NCI-H1694 (cell line): ENCODE measurements around the gene ST3GAL3.

Experiments
- DNase-seq: peaks from one replicate; lab custom pipeline; 2025; lab: John Stamatoyannopoulos, UW

ST3GAL3 gene

DNA sequence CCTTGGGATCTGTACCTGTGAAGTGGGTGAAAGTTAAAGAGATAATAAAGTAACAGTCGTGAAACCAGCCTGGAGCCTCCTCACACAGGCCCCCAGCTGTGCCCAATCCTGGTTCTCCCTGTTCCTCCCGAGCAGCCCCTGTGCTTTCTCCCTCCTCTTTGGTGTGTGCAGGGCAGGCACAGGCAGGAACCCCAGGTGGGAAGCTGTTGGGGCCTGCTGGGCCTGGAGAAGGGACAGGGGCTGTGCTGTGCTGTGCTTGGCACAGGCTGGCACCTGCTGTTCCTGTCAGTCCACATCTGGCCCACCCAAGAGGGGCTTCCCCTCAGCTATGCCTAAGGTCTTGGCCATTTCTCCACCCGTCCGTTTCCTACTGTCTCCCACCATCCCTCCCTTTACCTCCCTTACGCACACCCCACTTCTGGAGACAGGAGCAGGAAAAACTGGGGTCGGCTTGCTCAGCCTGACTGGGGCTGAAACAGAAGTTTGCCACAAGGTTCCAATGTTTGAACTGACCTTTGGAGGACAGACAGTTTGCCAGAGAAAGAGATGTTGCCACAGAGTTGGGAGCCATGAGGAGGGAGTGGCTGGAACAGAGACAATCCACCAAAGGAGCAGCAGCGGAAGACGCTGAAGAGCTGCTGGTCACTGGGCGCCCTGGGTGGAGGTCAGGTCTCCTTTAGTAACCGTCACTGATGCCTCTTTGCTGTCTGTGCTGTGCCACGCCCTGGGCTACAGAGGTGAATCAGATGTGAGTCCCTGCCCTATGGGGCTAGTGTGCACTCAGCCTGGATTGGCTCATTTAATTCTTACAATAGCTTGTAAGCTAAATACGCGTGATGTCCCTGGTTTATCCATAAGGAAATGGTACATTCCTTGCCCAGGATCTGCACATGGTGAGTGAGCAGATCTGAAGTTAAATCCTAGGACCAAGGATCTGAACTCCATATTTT, 207.5 kb downstream of the ST3GAL3 start:
- DNase-seq, result no peak

DNA sequence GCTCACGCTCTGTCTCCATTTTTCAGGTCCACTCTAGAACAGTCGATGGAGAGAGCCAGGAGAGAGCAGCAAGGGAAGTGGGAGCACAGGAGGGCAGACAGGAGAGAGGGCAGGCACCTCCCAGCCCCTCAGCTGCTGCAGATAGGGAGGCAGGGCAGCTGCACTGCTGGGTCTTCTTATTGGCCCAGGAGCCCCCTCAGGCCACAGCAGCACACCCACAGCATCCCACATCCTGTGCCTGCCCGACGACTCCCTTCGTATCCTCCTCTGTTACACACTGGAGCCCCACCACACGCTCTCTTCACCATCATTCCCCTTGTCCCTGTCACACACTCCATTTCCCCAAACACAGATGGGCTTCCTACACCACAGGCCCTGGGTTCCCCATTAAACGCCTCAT, 212.6 kb downstream of the ST3GAL3 start:
- no peak for DNase-seq

DNA sequence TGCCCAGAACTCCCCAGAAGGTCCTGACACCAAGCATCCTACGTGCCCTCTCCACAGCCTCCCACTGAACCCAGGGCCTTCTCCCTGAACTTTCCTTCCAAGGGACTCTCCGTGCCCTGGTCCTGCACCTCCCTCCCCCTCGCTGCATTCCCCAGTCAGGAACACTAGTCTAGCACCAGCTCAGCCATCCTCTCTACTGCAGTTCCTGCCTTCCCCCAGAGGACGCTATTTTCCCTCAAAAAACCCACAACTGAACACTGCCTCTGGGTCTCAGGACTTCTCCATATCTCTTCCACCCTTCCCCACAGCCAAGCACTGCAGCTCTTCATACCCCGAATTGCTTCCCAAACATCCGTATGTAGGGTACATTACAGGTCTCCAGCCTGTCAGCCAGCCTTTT, 213.7 kb downstream of the ST3GAL3 start:
- DNase-seq, result no peak

DNA sequence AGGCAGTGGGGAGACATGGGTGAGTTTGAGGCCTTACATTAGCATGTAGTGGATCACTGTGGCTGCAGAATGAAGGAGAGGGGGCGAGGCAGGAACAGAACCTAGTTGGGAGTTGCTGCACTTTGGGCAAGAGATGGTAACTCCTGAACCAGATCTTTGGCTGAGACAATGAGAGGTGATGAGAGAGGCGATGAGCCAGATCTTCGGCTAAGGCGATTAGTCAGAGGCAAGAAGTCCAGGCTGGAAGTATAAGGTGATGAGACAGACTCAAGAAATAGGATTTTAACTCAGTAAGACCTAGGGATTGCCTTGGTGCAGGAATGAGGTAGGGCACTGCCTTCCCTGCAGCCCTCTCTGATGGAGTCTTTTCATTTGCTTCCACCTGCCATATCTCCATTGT, 217.2 kb downstream of the ST3GAL3 start:
- no peak for DNase-seq

DNA sequence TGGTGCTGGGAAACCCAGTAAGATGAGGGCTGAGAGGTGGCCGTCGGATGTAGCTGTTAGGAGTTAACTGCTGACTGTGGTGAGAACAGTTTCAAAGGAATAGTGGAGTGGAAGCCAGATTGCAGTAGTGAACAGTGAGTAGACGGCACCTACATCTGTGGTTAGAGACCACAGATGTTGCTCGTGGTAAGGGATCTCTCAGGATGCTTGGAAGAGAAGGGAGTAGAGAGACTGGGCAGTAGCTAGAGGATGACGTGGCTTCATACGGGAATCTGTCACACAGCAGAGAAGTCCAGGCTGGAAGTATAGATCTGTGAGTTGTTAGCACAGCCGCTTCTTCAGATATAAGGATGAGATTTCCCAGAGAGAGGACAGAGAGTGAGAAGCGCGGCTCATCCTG, 218.5 kb downstream of the ST3GAL3 start:
- DNase-seq, result no peak

DNA sequence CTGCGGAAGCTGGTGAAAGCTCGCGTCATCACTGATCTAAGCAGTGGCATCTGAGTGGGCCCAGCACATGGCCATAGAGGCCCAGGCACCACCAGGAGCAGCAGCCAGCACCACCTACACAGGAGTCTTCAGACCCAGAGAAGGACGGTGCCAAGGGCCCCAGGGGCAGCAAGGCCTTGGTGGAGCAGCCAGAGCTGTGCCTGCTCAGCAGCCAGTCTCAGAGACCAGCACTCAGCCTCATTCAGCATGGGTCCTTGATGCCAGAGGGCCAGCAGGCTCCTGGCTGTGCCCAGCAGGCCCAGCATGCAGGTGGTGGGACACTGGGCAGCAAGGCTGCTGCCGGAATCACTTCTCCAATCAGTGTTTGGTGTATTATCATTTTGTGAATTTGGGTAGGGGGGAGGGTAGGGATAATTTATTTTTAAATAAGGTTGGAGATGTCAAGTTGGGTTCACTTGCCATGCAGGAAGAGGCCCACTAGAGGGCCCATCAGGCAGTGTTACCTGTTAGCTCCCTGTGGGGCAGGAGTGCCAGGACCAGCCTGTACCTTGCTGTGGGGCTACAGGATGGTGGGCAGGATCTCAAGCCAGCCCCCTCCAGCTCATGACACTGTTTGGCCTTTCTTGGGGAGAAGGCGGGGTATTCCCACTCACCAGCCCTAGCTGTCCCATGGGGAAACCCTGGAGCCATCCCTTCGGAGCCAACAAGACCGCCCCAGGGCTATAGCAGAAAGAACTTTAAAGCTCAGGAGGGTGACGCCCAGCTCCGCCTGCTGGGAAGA, 223.0 kb downstream of the ST3GAL3 start:
- DNase-seq, result no peak

DNA sequence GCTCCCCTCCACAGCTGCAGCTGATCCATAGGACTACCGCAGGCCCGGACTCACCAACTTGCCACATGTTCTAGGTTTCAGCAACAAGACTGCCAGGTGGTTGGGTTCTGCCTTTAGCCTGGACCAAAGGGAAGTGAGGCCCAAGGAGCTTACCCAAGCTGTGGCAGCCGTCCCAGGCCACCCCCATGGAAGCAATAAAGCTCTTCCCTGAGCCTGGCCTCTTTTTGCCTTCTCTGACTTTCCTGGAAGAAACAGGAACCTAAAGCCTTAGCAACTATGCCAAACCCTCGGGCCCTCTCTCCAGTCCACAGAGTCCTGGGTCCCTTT, 223.6 kb downstream of the ST3GAL3 start:
- no peak for DNase-seq

DNA sequence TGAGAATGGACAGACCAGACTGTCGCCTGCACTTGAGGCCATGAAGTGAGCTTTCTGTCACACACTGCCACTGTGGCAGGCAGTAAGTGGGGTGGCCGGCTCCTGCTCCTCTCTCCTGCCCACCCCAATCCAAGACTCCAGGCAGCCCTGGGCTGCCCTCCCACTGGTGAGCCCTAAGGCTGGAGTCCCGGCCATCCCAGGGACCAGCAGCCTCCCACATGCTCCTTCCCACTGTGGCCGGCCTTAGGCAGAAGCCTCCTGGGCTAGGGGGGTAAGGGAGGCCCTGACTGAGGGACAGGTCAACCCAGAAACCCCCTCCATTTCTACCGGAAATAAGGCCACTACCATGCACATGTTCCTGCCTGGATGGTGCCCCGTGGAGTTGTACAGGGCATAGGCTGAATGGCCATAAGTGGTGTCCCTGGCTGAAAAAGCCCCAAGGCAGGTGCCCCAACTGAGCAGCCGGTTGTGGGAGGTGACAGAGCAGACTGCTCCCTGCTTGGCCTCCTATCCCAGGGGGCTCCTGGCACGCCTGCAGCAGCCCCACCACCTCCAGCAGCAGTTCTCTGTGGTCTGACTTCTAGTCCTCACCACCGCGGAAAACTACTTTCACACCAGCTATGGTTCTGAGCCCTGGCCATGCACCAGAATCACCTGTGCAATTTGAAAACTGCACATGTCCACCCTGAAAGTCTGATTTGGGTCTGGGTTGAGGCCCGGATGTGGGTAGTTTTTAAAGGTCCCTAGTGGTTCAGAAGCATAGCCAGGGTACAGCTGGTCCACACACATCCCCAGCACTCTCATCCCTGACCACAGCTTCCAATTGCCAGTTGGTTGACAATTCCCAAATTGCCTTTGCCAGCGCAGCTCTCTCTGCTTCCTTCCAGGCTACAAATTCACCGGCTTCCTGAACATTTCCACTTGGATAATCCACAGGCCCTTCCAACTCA, 224.7 kb downstream of the ST3GAL3 start:
- no peak for DNase-seq

DNA sequence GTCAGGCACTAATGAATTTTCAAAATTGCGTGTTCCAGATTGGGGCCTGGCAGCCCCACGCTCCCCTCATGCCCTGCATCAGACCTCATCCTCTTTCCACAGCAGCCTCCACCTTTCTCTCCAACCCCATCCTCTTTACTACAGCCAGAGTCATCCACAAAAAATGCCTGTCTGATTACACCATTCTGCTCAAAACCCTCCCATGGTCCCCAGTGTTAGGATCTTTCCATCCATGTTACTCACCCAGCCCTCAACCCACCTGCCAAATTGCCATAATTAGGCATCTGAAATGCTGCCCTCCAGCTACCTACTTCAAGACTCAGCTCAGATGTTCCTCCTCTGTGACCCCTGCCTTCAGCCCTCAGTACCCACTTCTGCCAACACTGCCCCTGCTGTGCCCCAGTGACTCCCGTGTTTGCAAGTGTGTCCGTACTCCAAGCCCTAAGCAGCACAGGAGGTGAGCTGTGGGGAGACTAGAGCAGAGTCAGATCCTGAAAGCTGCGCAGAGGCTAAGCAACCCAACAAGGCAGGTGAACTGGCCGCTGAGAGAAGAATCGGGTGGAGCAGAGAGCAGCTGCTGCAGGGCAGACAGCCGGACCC, 225.6 kb downstream of the ST3GAL3 start:
- DNase-seq, result no peak

DNA sequence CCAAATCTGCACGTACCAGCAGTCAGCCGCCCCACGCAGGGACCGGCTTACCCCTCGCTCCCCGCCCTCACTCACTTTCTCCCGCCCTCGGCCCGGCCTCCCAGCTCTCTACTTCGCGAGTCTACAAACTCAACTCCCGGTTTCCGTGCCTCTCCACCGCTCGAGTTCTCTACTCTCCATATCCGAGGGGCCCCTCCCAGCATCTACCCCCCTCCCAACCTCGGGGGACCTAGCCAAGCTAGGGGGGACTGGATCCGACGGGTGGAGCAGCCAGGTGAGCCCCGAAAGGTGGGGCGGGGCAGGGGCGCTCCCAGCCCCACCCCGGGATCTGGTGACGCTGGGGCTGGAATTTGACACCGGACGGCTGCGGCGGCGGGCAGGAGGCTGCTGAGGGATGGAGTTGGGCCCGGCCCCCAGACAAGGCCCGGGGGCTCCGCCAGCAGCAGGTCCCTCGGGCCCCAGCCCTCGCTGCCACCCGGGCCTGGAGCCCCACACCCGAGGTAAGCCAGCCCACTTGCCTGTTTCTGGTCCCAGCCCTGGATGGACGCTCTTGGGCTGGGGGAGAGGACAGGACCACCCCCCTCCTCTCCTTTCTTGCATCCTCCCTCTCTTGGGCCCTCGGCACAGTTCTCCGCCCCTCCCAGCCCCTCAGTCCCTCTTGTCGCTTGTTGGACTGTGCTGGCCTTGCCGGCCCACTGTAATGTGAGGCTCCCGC, 226.2 kb downstream of the ST3GAL3 start, which contains the start of gene ARTN:
TSS of gene ARTN (plus strand) at position 416 of the 715 bp plus-strand sequence. CDS start 1,856 bp downstream, outside the sequence.
- no peak for DNase-seq

DNA sequence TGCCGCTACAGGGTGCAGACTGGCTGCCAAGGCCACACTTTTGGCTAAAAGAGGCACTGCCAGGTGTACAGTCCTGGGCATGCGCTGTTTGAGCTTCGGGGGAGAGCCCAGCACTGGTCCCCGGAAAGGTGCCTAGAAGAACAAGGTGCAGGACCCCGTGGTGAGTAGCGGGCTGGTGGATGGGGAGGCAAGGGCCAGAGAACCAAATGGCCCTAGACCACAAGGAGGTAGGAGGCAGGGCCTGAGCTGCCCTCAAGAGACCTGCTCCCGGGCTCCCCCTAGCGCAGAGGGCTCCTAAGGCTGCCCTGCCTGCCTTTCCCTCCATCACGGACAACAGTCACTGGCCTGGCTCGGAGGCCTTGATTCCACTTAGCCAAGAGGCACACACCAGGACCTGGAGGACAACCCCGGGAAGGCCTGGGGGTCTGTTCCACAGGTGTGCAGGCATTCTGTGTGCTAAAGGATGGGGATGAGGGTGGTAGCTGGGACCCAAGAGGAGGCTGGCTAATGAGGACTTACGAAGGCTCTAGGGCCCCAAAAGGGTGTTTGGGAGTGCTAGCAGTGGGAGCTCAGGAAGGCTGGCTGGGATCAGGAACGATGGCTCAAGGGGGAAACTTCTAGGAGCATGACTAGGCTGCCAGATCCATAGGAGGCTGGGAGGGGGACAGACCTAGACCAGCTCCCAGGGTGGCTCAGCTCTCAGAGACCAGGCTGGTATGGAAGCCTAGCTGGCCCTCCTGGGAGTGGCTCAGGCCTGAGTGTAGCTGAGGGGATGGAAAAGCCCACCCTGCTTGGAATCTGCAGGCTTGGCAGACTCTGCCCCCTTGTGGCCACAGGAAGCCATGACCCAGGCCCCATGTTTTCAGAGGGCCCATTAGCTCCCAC, 227.0 kb downstream of the ST3GAL3 start:
- peak; percentile 30 for DNase-seq

DNA sequence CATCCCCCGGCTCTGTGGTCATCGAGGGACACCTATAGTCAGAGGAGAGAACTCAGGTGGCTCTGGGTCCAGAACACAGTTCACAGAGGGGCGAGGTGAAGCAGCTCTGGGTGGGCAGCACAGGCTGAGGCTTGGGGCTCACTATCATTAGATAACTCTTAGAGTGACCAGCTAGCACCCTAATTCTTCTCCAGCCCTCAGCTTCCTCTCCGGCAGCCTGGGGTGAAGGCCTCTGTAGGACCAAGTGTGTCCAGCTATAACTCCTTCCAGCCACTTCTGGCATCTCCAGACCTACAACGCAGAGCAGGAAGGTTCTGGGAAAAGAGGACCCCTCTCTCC, 227.6 kb downstream of the ST3GAL3 start:
- DNase-seq, result no peak

DNA sequence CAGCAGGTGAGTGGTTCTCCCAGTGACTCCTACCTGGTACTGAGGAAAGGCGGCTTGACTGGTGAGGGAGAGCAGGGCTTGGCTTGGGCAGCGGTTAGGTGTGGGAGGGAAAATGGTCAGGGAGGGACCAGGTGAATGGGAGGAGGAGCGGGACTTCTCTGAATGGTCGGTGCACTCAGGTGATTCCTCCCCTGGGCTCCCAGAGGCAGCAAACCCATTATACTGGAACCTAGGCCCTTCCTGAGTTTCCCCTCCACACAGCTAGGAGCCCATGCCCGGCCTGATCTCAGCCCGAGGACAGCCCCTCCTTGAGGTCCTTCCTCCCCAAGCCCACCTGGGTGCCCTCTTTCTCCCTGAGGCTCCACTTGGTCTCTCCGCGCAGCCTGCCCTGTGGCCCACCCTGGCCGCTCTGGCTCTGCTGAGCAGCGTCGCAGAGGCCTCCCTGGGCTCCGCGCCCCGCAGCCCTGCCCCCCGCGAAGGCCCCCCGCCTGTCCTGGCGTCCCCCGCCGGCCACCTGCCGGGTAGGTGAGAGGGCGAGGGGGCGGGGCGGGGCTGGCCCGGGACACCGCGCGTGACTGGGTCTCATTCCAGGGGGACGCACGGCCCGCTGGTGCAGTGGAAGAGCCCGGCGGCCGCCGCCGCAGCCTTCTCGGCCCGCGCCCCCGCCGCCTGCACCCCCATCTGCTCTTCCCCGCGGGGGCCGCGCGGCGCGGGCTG, 228.5 kb downstream of the ST3GAL3 start:
- DNase-seq, result no peak

DNA sequence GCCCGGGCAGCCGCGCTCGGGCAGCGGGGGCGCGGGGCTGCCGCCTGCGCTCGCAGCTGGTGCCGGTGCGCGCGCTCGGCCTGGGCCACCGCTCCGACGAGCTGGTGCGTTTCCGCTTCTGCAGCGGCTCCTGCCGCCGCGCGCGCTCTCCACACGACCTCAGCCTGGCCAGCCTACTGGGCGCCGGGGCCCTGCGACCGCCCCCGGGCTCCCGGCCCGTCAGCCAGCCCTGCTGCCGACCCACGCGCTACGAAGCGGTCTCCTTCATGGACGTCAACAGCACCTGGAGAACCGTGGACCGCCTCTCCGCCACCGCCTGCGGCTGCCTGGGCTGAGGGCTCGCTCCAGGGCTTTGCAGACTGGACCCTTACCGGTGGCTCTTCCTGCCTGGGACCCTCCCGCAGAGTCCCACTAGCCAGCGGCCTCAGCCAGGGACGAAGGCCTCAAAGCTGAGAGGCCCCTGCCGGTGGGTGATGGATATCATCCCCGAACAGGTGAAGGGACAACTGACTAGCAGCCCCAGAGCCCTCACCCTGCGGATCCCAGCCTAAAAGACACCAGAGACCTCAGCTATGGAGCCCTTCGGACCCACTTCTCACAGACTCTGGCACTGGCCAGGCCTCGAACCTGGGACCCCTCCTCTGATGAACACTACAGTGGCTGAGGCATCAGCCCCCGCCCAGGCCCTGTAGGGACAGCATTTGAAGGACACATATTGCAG, 229.3 kb downstream of the ST3GAL3 start:
- DNase-seq, result no peak

DNA sequence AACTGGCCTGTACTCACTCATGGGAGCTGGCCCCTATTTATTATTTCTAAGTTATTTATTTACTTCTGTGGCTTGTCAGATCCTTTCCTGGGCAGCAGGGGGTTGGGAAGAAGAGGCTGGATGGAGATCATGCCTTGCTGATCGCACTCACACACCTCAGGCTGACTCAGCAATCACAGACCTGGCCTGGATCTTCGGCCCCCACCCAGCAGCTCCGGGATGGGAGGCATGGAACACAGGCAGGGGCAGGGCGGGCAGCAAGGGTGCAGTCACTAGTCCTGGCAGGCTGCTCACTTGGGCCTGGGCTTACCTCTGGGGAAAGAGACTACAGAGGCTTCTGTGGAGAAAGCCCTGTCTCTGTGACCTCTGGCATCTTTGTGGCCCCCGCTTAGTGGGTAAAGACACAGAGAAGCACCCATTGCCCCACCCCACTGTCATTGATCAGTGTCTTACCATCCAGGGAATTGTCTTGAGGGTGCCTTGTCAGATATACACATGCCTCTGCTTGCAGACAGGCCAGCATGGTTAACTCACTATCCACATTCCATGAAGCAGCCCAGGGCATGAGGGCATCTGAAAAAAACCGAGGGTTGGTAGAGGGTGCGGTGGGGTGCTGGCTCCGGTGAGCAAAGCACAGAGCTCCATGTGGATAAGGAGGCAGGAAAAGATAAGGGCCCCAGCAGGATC, 230.0 kb downstream of the ST3GAL3 start:
- DNase-seq, result no peak

DNA sequence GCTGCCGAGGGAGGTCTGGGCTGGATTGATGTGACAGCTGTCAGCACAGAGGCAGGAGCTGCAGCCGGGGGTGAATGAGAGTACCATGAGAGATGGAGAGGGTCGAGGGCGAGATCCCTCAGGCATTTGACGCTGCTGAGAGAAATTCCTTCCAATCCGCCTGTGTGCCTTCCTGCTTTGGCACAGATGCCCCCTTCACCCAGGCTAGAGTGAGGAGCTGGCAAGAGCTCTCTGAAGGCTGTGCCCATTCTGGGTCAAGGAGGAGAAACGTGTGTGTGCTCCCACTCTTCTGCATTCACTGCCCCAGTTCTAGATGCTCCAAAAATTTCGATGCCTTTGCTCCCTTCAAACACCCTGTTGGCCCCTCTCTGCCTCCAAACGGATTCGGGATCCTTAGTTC, 231.0 kb downstream of the ST3GAL3 start:
- no peak for DNase-seq

DNA sequence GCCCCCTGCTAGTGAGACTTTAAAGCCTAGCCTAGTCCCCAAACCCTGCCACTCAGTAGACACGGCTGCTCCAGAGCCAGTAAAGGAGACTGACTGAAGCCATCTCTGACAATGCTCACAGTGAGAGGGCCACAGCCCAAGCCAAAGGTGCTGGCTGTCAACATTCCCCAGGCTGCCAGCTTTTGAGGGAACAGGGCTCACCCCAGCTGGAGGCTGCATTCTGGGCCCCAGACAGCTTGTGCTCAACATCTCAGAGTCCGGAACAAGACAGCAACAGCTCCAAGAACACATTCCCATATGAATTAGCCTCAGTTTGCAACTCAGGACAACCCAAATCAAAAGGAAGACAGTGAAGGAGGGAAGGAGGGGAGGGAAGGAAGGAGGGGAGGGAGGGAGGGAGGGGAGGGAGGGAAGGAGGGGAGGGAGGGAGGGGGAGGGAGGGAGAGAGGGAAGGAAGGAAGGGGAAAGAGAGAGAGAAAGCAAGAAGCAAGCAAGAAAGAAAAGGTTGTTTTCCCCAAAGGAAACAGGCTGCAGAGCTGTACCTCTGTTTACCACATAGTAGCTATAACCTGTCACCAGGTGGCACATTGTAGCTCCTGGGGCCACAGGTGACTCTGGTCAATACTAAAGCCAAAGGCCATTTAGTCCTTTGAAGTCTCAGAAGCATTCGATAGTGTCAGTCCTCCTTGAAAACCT, 231.7 kb downstream of the ST3GAL3 start:
- DNase-seq, result no peak

DNA sequence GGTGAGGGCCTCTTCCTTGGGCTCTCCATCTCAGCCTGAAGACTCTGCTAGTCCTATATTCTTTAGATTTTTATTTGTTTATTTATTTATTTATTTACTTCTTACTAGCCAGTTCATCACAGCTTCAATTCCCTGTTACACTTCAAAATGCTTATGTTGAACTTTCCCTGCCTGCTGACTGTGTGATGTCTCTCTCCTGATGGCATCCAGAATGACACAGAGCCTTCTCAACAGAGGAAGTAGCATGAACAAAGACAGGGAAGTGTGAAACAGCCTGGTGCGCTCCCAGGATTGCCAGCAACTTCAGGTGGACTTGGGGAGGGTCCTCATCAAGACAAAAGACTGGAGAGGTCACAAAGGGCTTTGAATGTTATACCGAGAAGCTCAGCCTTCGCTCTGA, 235.1 kb downstream of the ST3GAL3 start:
- no peak for DNase-seq
